ENCODE measurements around the gene BARHL2.

The BARHL2 gene

GRCh38 chr1:90708826-90709225 lies 8.3 kb downstream of the BARHL2 start:
- no peak for DNase-seq

DNA sequence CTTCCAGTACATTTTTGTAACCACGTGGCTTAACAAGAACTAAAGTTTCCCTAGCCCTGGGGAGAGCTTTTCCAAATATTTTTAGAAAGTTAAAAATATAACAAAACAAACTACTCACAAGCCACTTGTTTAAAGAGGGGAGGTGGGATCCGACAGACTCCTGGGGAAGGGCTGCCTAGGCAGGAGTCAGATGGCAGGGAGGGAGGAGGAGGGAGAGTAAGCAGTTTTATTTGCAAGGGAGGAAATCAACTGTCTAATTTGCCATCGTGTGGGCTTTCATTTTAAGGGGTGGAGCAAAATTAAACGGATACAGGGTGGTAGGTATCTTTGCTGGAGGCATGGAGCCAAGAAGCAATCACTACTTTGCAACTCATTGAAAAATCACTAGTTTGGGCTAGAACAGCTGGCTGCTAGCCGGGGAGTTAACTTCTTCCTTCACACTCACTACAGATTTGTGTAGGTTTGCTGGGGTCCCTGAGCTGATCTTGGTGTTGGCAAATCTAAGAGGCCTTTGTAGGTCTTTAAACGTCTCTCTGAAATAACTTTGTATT lies 8.8 kb downstream of the BARHL2 start:
- DNase-seq = no peak

DNA sequence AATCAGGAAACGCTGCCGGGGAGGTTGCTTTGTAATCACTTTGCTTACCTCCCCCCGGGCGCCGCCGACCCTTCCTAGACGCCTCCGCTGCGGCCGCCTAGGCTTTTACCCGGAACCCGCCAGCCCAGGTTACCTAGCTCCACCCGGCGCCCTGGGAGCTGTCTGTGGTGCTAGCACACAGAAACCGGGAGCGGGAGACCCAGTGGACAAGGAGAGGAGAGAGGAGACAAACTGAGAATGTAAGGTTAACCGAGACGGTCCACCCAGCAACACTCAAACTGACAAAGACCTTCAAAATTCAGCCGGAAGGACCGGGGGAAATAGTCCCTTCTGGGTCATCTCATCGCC lies 9.8 kb downstream of the BARHL2 start:
- DNase-seq = no peak

DNA sequence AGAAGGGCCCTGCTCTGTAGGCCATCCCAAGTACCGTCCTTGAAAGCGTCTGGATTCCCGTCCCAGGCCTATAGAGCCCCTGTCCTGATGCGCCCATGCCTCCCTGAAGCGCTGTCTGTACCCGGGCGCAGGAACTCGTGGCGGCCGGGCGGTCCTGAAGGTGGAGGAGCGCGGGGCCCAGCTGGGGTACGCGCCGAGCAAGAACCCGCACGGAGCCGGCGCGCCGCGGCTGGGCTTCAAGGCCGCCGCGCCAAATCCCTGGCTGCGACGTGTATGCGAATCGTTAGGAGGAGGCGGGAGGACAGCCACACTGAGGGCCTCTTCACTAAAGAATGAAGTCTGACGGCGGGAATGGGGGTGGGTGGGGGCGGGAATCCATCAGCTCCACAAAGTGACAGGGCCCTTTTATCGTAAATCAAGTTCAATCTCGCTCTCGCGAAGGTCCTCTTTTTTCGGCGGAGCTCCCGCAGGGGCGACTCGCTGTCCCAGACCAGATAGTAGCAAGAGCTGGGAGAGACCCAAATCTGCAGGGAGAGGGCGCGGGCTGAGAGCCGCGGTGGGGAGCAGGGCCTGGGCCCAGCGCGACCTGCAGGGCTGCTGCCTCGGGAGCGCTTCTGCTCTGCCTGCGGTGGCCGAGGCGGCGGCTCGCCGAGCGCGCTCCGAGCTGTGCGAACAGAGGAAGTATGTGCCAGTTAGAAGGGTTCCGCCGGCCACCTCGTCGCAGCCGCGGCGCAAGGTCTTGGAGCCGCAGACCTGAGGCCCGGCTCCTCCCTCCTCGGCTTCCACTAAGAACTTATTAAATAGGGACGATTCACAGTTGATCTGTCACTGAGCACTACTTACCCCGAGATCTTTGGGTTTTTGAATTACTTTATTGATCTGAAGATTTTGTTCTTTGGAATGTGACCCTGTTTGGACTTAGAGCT lies 10.4 kb downstream of the BARHL2 start:
- DNase-seq = no peak

- DNase-seq = no peak
Measured at GRCh38 chr1:90705956-90706355, 11.1 kb downstream of the BARHL2 start.

DNA sequence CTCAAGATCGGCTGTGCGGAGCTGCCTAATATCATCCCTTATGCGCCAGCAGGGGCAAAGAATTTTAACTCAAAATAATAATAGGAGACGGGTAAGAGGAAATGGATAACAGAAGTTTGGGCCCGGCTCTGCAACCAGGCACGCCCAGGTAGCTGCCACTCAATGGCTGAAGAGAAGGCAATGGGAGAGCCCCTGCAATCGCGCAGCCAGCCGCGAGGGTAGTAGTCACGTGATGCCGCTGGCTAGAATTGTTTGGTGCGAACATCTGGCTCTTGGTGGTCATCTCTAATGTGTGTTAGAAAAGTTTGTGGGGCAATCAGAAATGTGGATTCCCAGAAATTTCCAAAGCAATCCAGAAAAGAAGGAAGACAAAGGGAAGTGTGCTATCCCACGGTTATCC lies 12.3 kb downstream of the BARHL2 start:
- DNase-seq = no peak

DNA sequence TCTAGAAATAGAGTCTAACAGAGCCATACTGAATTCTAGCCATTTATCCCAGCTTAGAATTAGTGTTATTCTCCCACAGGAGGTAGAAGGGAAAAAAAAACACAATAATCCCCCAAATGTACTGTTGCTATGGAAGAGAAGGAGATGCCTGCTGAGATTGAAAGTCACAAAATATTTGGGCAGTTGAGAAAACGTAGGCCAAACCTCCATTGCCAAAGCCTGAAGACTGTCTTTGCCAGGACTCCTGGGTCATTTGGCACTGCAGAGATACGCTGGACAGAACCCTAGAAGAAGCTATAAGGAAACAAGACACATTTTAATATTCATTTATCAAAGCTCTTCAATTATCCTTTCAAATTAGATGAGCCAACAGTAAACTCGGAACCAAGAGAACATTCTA lies 22.3 kb downstream of the BARHL2 start:
- no peak for DNase-seq

DNA sequence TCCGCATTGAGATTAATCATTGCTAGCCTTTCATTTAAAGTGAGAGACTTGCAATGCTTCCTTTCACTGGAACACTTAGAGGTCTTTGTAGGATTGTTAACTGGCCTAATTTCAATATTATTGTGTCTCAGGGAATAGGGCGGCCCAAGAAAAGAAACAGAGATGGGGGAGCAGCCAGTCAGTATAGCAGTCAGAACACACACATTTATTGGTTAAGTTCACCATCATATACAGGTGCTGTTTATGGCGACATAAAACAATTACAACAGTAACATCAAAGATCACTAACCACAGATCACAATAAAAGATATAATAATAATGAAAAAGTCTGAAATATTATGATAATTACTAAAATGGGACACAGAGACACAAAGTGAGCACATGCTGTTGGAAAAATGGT lies 29.4 kb downstream of the BARHL2 start:
- no peak for DNase-seq

- no peak for DNase-seq
Measured at GRCh38 chr1:90675161-90675847, 41.8 kb downstream of the BARHL2 start.

- no peak for DNase-seq
Measured at GRCh38 chr1:90671741-90672140, 45.4 kb downstream of the BARHL2 start.

- no peak for DNase-seq
Measured at GRCh38 chr1:90671251-90671650, 45.9 kb downstream of the BARHL2 start.
